CD4-positive, alpha-beta T cell treated with Interleukin-2 at 100 ng/mL for 4 hours (primary cell): ENCODE results near the gene KRTAP20-1.

Source experiments
- DNase-seq: peaks from one replicate; pipeline ENCODE4 v3.0.0-alpha.2; 2020; ENCODE audit warnings: low spot score

Gene KRTAP20-1, protein sequence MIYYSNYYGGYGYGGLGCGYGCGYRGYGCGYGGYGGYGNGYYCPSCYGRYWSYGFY

DNA sequence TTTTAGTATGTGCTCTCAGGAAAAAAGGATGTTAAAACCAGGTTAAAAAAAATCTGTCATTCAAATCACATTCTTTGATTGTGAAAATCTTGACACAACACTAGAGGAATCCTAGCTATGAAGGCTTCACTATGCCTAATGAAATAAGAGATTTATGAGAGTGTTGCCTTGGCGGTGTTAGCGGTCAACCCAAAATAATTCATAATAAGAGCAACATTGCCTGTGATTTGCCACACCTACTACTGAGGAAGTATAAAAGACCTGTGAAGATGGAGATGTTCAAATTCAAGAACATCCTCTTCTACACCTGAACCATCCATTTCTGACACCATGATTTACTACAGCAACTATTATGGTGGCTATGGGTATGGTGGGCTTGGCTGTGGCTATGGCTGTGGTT is at the start of gene KRTAP20-1:
Gene KRTAP20-1 (plus strand): TSS at position 301 of the 400 bp plus-strand sequence. CDS start 30 bp downstream, at position 331.
- no peak for DNase-seq

DNA sequence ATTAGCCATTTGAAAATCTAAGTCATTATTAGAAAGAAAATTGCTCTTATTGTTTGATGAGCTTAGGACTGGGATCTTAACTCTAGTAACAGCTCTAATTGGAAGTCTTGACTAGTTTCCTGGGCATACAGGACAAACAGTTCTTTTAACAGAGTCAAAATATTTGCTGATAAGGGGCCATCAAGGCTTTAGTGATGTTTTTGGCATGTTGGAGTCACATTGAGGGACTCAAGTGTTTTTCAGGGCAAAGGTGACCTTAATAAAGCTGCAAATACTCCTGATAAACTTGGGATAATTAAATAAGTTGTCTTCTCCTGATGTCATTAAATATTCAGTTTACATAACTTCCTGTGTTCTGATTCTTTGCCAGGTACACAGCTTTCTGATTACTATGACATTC is 48.6 kb upstream of the KRTAP20-1 start:
- DNase-seq, result no peak

DNA sequence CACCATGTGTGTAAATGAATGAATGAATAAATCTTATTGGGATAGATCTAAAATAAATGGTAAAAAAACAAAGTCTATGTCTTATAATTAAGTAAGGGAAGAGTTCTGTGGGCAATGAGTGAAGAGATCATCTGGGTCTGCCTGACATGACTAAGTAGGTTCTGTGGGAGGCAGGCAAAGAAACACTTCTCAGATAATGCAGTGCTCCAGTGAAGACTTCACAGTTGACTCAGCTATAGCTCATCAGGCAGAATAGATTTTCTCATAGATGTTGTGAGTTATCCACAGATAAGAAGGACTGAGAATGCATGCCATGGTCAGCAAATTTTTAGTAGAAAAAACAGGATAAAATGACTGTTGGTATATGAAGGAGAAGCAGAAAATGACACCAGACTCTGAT is 38.5 kb upstream of the KRTAP20-1 start:
- DNase-seq, result no peak

DNA sequence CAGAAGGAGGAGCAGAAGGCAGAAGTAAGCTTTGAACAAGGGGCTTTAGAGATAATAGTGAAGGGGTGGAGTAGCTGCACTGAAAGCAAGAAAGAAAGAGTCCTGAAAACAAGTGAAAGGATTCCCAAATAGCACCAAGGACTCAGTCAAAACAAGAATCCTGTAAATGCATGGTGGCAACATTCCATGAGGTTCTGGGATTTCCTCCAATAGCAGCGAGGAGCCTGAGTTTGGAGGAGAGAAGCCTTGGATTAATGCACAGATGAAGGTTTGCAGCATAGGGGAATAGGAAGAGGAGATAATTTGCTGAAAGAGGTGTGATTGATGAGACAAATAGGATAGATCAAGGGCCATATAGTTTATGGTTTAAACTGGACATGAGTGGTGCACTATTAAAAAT is 36.9 kb upstream of the KRTAP20-1 start:
- DNase-seq, result no peak

DNA sequence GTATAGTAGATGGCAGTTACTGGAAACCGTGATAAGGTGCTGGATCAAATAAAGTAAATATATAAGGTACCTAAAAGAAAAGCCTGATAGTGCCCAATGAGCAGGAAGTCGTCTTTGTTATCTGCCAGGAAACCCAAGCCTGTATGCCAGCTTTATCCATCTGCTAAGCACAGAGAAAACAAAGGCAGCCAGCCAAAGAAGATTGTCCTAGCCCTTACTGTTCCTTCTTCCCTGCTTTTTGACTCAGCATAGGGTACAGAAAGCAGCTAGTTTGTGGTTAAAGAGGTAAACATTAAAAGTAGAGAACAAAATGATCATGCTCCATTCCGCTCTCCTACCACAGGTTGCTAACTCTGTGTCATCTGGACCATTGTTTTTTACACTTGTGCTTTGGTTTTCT is 36.1 kb upstream of the KRTAP20-1 start:
- DNase-seq, result no peak

DNA sequence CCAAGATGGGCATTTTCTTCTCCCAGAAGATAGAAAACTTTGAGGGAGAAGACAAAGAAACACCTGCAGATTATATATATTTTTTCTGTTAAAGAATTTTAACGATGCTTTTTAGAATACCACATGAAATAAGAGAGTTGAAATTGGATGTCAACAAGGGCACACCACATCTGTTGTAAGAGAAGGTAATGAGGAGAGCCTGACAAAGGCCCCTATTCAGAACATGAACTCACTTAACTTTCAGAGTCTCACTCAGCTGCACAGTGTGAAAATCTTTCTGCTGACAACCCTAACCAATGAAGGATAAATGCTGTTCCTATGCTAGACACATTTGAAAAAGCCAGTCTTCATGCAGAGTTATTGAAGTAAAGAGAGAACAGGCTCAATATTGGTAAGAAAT is 33.4 kb upstream of the KRTAP20-1 start:
- DNase-seq, result no peak

DNA sequence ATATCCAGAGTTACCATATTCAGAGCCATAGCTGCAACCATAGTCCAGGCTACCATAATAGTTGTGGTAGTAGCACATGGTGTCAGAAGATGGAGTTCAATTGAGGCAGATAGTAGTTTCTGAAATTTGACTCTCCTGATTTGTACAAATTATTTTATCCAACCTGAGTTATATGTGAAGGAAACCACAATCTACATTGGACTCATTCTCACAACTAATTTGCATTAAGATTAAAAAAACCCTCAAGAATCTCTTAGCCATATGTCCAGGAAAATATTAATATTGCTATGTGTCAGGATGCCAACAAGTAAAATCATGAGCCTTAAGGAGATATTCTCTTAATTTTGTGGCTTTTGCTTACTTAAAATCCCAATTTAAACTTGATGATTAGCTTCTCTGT is 25.9 kb upstream of the KRTAP20-1 start, which contains the start of gene KRTAP22-2:
Gene KRTAP22-2 (minus strand): TSS at position 101 of the 400 bp plus-strand sequence.
- no peak for DNase-seq

DNA sequence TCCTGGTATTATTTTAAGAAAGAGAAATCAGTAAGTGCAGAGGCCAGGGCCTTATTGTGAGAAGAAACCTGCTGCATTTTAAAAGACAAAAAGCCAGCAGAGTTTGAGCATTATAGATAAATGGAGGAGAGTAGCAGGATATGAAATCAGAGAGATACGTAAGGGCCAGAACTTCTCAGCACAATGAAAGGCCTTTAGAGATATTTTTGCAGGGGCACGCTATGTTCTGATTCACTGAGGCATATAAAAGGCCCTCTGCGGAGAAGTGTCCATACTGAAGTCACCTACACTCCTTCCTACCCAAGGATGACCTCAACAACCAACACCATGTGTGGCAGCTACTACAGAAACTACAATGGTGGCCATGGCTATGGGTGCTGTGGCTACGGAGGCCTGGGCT is 24.1 kb upstream of the KRTAP20-1 start, which contains the start of gene KRTAP6-3:
Gene KRTAP6-3 (plus strand): TSS at position 301 of the 400 bp plus-strand sequence. CDS start 6 bp downstream, at position 307.
- no peak for DNase-seq

DNA sequence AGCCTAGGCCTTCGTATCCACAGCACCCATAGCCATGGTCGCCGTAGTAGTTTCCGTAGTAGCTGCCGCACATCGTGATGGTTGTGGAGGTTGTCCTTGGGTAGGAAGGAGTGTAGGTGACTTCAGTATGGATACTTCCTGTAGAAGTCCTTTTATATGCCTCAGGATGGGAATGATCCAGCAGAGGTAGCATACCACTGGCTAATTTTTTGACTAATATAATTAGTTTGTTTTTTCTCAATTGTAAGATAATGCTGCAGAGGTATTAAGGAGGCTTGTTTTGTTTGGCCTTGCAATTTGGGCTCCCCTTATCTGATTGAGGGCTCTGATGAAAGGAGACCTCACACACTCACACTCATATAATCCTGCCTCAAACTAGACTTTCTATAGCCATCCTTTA is 17.4 kb upstream of the KRTAP20-1 start, which contains the start of gene KRTAP6-2:
Gene KRTAP6-2 (minus strand): TSS at position 101 of the 400 bp plus-strand sequence. CDS start 28 bp downstream, at position 73.
- DNase-seq, result no peak

DNA sequence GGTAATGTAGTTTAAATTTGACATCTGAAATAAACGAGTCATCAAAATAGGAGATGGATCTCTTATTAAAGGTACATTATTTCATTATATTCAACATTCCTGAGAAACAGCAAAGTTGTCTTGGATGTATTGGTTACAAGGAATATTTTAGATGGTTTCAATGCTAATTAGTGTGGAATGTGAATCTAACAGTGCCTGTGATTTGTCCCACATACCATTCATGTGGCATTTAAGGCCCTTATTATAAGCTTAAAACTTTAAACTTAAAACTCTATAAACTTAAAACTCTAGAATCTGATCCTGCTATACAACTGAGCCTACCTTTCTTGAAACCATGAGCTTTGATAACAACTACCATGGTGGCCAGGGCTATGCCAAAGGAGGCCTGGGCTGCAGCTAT is 15.4 kb upstream of the KRTAP20-1 start, which contains the start of gene KRTAP22-1:
Gene KRTAP22-1 (plus strand): TSS at position 301 of the 400 bp plus-strand sequence.
- no peak for DNase-seq

DNA sequence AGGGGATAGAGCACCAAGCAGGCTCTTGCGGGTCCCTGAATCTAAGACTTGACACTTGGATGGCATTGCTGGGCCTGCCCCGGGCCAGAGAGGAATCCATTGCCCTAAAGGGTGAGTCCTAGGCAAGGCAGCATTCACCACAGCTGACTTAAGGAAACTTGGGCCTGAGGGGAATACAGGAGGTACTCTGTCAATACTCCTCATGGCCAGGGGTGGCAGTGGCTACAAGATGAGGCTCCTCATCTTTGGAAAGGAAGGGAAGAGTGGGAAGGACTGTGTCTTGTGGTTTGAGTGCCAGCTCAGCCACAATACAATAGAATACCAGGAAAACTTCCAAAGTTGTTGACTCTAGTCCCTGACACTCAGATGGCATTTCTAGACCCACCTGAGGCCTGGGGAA is 10.3 kb upstream of the KRTAP20-1 start:
- DNase-seq, result no peak

DNA sequence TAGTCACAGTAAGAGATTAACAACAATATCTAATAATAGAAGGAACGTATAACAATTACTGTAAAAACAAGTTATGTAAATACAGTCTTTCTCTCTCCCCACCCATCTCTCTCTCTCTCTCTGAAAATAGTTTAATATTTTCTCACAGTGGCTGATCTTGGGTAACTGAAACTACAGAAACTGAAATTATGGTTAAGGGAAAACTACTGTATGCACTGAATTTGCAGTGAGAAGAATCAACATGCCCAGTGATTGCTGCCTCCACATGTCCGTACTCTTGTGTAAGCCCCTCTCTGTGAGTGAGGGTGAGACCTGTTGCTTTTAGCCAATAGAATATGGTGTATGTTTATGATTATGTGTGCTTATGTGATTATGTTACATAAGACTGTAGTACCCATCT is 4.1 kb upstream of the KRTAP20-1 start:
- DNase-seq, result no peak

DNA sequence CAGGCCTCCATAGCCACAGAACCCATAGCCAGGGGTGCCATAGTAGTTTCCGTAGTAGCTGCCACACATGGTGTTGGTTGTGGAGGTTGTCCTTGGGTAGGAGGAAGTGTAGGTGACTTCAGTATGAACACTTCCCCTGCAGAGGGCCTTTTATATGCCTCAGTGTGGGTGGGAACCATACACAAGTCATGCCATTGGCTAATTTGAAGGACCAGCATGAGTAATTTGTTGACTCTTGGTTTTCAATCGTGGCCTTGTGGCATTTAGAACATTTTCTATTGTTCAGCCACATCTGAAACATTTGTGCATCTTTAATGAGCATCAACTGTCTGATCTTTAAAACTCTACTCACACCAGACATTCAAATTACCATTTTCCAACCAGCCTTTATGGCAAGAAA is 2.4 kb upstream of the KRTAP20-1 start, which contains the start of gene KRTAP6-1:
Gene KRTAP6-1 (minus strand): TSS at position 95 of the 400 bp plus-strand sequence. CDS start 26 bp downstream, at position 69.
- no peak for DNase-seq

DNA sequence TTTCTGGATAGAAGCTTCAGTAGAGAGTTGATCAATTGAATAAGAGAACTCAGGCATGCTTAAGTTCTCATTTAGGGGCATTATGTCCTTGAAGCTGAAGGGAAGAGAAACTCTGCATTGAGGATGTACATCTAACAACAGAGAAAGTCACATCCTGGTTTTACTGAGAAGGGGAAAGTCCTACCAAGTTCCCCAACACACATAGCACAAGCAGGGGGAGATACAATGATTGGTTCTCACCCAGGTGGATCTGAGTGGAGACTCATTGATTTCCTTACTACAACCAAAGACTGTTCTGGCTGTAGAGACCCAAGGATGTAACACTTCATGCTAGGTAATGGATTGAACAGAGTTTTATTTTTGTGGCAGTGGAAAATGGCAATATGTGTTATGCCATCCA is 1.0 kb upstream of the KRTAP20-1 start:
- DNase-seq, result no peak

DNA sequence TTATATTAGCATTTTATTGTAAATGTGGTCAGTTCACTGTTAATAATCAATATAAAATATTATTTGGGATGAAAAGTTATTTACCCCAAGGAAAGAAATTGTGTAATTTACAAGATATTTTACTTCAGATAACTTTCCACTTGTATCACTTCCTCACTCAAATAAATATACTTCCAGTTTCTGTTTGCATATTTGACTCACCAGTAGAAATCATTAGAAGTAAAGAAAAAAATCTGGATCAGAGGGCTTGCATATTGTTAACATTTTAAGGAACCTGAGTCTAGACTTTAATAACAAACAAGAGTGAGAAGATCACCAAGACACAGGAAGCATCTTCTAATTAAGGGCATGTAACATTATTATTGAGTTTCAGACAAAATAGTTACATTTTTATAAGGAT is 3.9 kb downstream of the KRTAP20-1 start:
- DNase-seq, result no peak

DNA sequence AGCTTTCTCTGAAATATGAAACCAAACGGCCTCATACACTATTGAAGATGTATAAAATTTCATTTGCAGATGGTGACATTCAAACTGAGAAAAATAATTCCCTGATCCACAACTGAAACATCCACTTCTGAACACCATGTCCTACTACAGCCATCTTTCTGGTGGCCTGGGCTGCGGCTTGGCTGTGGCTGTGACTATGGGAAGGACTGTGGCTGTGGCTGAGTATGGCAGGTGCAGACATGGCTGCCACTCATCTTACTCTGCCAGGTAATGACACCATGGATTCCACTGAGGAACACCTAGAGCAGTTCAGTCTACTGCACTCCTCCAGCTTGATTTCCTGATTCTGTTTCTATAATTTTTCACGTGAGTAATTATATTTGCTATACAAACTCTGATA is 4.3 kb downstream of the KRTAP20-1 start, which contains the start of gene KRTAP20-4:
Gene KRTAP20-4 (plus strand): TSS at position 106 of the 400 bp plus-strand sequence.
- DNase-seq, result no peak

DNA sequence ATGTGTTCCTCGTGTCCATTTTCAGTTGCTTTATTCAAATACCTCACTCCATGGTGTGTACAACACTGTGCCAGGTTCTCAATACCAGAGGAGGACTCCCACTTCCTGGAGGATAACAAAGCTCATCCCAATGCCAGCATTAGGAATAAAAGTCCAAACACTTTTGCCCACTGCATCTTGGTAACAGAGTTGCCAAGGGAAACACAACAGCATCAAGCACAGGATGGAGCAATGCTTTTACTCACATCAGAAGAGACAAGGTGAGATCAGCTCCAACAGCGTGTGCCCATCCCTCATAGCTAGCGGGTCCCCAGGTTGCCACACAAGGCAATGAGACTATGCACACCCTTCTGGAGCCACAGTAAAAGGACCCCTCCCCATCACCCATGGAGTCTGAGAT is 7.1 kb downstream of the KRTAP20-1 start:
- no peak for DNase-seq

DNA sequence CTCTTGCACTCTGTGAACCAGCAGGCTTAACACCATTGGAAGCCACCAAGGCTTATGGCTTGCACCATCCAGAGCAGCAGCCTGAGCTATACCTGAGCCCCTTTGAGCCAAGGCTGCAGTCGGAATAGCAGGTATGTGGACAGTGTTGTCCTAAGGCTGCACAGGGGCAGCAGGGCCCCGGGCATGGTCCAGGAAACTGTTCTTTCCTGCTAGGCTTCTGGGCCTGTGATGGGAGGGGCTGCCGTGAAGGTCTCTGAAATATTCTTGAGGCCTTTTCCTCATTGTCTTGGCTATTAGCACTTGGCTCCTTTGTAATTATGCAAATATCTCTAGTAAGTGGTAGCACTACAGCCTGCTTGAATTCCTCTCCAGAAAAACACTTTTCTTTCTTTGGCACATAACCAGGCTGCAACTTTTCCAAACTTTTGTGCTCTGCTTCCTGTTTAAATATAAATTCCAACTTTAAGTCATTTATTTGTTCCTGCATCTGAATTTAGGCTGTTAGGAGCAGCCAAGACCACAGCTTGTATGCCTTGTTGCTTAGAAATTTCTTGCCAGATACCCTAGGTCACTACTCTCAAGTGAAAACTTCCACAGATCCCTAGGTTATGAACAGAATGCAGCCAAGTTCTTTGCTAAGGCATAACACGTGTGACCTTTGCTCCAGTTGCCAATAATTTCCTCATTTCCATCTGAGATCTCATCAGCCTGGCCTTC is 9.4 kb downstream of the KRTAP20-1 start:
- no peak for DNase-seq

DNA sequence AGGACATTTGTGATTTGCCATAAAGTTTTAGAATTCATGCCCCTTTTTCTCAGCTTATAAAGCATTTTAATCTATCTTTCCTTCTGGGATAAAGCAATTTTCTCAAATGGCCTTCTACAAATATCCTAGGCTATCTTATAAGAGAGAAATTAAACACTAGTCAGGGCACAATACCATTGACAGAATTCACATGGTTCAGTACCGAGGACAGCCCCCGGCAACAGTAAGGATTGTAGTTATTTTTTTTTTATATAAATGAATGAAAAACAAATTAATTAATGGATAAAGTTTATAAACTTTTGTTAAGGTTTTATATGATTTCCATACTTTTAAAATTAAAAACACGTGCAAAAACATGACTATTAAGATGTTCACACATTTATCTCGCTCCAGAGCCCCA is 11.9 kb downstream of the KRTAP20-1 start:
- no peak for DNase-seq

DNA sequence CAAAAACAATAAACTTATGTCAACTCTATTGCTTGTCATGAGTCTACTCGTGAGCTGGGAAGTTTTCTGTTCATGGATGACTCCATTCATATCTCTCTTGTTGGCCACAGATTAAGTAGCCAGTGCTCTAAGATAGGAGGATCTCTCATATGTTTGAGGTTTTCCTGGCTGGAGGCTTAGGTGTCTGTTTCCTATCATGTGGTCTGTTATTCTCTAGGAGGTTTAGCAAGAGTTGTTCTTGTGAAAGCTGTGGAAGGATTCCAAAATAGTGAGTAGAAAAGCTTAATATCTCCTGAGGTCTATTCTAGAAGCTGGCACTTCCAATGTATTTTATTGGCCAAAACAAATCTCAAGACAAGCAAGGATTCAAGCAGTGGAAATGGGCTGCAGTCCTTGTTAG is 13.0 kb downstream of the KRTAP20-1 start:
- DNase-seq, result no peak

DNA sequence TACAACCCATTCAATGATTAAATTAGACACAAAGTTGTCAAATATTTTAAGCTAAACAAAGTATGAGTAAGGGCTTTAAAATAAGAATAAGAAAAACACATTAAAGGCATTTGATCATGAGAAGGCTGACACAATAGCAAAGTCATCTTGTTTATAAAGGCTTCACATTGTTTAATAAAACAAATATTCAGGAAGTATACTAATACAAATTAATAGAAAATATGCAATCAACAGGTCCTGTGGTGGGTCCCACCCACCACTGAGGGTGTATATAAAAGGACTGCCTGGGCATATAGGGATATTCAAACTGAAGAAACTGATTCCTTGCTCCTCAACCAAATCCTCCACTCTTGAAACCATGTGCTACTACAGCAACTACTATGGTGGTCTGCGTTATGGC is 18.7 kb downstream of the KRTAP20-1 start, which contains the start of gene KRTAP20-2:
Gene KRTAP20-2 (plus strand): TSS at position 301 of the 400 bp plus-strand sequence. CDS start 58 bp downstream, at position 359.
- no peak for DNase-seq

DNA sequence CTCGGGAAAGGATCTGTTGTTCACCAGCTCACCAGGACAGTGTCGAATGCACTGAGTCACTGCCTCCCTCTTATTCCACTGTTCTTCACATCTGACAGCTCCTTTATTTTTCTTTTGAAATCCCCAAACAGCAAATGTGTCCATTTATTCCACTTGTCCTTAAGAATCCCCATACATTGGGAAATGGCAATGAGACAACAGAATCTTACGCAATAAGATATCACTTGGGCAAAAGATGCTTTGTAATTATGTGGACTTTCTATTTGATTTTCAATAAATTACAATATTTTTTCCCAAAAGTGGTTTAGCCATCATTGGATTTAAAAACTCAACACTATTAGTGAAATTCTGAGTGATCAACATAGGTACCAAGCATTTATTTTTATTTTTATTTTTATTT is 22.5 kb downstream of the KRTAP20-1 start:
- no peak for DNase-seq

DNA sequence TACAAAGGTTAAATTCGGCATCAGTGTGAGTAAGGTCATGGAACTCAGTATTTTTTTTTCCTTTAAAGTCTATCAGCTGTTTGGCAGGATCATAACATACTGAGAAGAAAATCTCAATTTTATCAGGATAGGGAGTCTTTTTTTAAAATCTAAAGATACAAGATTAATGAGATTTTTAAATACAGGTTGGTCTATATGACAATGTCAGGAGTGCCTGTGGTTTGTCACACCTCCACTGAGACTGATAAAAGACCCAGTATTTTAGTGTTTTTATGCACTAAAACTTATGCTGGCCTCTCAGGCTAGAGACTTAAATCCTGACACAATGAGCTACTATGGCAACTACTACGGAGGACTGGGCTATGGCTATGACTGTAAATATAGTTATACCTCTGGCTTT is 26.3 kb downstream of the KRTAP20-1 start, which contains the start of gene KRTAP20-3:
Gene KRTAP20-3 (plus strand): TSS at position 301 of the 400 bp plus-strand sequence.
- no peak for DNase-seq
